Right hindlimb (tissue), 1 donor: Measurements from ENCODE around the gene EIF4E1B.

Source experiments
- DNase-seq: peaks from one replicate; pipeline ENCODE4 v3.0.0-alpha.2; 2018

The EIF4E1B gene

GRCh38 chr5:176647843-176648473, 17.5 kb downstream of the EIF4E1B start:
- DNase-seq: peak; percentile 61

DNA sequence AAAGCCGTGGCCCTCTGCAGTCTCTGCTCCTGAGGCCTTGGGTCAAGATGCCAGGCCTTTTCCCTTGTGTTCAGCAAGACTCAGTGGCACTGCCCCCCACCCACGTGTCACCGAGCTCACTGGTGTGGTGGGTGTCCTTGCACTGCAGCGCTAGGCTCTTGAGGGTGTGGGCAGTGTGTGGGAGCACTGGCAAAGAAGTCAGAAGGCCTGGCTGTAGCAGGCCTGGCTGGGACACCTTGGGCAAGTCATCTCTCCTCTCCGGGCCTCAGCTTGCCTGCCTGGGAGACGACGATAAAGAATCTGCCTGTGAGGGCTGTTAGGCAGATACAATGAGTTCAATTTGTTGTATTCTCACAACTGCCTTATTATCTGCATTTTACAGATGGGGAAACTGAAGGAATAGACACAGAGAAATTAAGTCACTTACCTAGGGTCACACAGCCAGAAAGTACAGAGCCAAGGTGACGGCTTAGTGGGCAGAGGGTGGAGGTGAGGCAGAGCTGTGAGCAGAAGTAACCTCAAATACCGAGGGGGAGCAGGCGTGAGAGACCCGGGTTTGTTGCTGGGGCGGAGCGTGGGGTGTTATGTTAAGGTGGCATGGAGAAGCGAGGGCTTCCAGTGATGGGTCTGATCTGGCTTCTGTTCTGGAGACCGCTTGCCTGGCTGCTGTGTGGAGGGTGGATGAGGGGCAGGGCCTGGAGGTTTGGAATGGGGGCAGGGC, 18.2 kb downstream of the EIF4E1B start:
- no peak for DNase-seq

- DNase-seq: no peak
Measured at GRCh38 chr5:176650354-176650884, 19.9 kb downstream of the EIF4E1B start.

DNA sequence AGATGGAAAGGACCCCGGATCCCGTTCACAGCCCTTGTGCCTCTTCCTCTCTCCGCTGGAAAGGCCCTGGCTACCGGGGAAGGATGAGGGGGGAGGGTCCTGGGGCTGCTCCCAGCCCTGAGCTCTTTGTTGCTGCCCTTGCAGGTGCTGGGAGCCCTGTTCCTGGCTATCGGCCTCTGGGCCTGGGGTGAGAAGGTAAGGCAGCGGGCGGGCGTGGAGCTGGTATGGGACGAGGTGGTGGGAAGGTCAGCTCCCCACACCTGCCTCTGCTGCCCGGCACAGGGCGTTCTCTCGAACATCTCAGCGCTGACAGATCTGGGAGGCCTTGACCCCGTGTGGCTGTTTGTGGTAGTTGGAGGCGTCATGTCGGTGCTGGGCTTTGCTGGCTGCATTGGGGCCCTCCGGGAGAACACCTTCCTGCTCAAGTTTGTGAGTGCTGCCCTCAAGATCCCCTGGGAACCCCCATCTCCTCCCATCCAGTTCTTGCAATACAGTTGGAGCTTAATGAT, 21.1 kb downstream of the EIF4E1B start:
- DNase-seq: no peak

GRCh38 chr5:176652136-176652535, 21.7 kb downstream of the EIF4E1B start:
- DNase-seq: no peak

GRCh38 chr5:176653401-176654385, 23.2 kb downstream of the EIF4E1B start:
- no peak for DNase-seq

GRCh38 chr5:176654856-176655255, 24.4 kb downstream of the EIF4E1B start:
- DNase-seq: no peak

DNA sequence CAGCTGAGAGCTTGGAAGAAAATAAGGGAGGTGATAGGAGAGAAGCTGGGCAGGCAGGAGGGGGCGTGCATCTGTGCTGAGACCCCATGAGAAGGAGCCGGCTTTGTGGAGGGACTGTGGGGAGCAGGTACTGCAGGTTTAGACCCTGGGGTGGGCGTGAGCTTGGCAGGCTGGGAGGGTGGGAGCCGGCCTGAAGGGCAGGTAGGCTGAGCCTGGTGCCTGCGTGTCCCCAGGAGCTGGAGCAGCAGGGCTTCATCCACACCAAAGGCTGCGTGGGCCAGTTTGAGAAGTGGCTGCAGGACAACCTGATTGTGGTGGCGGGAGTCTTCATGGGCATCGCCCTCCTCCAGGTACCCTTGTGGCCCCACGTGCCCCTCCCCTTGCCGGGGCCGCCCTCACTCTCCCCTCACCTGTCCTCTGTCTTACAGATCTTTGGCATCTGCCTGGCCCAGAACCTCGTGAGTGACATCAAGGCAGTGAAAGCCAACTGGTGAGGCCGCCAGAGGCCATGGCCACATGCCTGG, 26.1 kb downstream of the EIF4E1B start:
- no peak for DNase-seq

DNA sequence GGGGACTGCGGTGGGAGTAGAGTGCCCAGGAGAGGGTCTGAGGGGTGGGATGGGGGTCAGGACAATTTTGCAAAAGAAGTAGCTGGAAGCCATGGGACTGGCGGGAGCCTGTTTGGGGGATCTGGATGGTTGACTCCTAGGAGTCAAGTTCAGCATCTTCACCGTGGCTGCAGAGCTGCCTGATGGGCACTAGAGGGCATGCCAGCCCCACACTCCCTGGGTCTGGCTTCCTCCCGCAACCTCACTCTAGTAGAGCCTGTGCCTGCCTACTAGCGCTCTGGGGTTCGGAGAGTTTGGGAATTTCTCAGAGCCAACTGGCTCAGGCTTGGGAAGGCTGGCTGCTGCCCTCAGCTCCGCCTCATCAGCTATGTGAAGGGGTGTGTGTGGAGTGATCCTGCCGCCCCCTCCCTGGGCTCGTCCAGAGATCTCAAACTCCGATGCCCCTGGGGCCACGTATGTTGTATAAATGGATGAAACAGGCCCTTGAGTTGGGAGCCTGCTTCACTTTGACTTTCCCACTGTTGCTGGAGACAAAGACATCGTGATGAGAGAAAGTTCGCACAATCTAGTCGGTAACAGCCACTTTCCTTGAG, 27.6 kb downstream of the EIF4E1B start:
- peak; percentile 79 for DNase-seq

DNA sequence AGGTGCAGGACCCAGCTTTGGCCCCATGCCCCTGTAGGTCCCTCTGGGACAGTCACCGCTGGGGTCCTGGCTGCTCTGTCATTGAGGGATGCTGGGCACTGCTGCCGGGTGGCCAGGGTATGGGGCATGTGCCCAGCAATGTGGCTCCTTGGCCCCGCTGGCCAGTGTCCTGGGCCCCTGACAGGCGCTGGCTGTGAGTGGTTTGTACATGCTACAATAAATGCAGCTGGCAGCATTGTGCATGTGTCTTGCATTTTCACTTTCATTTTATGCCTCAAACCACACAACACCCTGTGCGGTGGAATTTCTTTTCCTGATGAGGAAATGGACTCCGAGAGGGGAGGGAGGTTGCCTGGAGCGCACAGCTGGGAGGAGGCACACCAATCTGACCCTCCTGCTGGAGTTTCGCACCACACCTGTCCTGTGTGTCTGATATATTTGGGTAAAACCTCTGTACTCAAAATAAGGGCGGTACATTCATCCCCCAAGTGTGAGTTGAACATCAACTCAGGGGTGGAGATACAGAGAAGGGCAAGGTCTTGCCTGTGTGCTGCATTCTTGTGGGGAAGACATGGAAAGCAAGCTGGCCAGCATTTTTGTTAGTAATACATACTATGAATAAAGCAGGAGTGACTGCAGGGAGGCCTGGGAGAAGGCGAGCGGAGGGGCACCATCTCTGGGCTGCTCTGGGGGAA, 28.5 kb downstream of the EIF4E1B start:
- DNase-seq: no peak

- DNase-seq: no peak
Measured at GRCh38 chr5:176659512-176659839, 29.0 kb downstream of the EIF4E1B start.

DNA sequence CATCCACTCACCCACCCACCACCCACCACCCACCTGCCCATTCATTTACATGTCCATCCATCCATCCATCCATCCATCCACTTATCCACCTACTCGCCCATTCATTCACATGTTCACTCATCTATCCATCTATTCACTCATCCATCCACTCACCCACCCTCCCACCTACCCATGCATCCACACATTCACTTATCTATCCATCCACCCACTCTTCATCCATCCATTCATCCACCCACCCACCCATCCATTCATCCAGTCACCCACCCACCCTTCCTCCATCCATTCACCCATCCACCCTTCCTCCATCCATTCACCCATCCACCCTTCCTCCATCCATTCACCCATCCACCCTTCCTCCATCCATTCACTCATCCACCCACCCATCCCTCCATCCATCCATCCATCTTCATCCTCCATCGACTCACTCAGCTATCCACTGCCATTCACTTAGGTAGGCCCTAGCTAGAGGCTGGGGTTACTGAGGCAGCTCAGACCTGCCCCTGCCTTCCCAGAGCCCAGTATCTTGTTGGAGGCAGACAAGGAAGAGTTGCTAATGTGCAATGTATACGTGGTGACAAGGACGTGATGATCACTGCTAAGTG, 29.5 kb downstream of the EIF4E1B start:
- DNase-seq: no peak

GRCh38 chr5:176660530-176660859, 30.0 kb downstream of the EIF4E1B start:
- DNase-seq: no peak

GRCh38 chr5:176660860-176661641, 30.6 kb downstream of the EIF4E1B start:
- peak; percentile 78 for DNase-seq

- DNase-seq: no peak
Measured at GRCh38 chr5:176661676-176662075, 31.2 kb downstream of the EIF4E1B start.

- DNase-seq: no peak
Measured at GRCh38 chr5:176662371-176663333, 32.2 kb downstream of the EIF4E1B start.

GRCh38 chr5:176663566-176663965, 33.1 kb downstream of the EIF4E1B start:
- no peak for DNase-seq

DNA sequence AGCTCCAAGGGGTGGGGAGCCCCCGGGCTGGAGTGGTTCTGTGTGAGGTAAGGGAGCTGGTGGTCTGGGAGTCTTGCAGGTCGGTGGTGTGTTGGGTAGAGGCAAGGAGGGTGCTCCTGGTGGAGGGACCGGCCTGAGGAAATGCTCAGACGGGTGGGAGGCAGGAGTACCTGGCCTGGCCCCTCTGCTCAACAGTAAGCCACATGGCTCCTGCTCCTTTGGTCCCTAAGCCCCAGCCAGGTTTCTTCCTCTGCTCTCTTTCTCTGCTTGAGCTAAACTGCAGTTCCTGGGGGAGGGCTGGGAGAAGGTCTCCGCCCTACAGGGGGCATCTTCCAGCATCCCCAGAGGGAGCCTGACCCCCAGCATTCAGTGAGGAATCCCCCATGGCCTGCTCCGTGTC, 34.0 kb downstream of the EIF4E1B start:
- DNase-seq: no peak

- DNase-seq: no peak
Measured at GRCh38 chr5:176664886-176665285, 34.4 kb downstream of the EIF4E1B start.
